Heart right ventricle (tissue), 16 donors: ENCODE measurements around the gene RAB31. TPM values are rescaled to one million over a fixed set of nuclear protein-coding genes. Genes with fewer than 3 reads are reported as not detected.

ENCODE experiments used
- ATAC-seq, 8 donors: fragments of 200-7000 bp; cut with Tn5 transposase; one replicate each; pipeline ENCODE4 v1.9.1; 2020; ENCODE audit warnings: mild to moderate bottlenecking in 8 of 8, moderate library complexity in 8 of 8, moderate number of reproducible peaks in 1 of 8
- DNase-seq, 2 donors: peaks; one replicate each; pipeline ENCODE4 v3.0.0-alpha.2; 2020
- H3K27ac ChIP-seq, 10 donors: fragments of 200-600 bp; sonication (generic) in 2 of 10; one replicate each; pipeline versions ENCODE4 v1.5.0 to v1.8.0; 2020 to 2022; ENCODE audit warnings: mild to moderate bottlenecking in 3 of 10
- H3K27me3 ChIP-seq, 7 donors: fragments of 200-600 bp; one replicate each; pipeline ENCODE4 v1.8.0; 2021 to 2022; ENCODE audit warnings: mild to moderate bottlenecking in 2 of 7
- H3K36me3 ChIP-seq, 9 donors: fragments of 200-600 bp; sonication (generic) in 1 of 9; one replicate each; pipeline versions ENCODE4 v1.5.0 to v1.8.0; 2020 to 2022; ENCODE audit warnings: mild to moderate bottlenecking in 2 of 9
- H3K4me1 ChIP-seq, 9 donors: fragments of 200-600 bp; sonication (generic) in 1 of 9; one replicate each; pipeline versions ENCODE4 v1.5.0 to v1.8.0; 2020 to 2022; ENCODE audit warnings: mild to moderate bottlenecking in 4 of 9
- H3K4me3 ChIP-seq, 10 donors: fragments of 200-600 bp; sonication (generic) in 2 of 10; one replicate each; pipeline versions ENCODE4 v1.5.0 to v1.8.0; 2020 to 2022; ENCODE audit warnings: mild to moderate bottlenecking in 7 of 10, moderate library complexity in 2 of 10
- H3K9me3 ChIP-seq, 11 donors: fragments of 200-600 bp in 10 of 11; sonication (generic) in 2 of 11; one replicate each; pipeline versions ENCODE4 v1.5.0 to v1.8.0; 2013 to 2022; ENCODE audit warnings: mild to moderate bottlenecking in 2 of 11, control low read depth in 1 of 11, moderate library complexity in 1 of 11
- WGBS, 2 donors: extraction: QIAGEN DNeasy Blood & Tissue Kit; methylation state at CpG; one replicate each; pipeline ENCODE4 v1.1.7; 2013; ENCODE audit warnings: inconsistent platforms in 1 of 2; 5-methylcytosine and 5-hydroxymethylcytosine counted together
- intact Hi-C, 10 donors: fragments of 100-400 bp; cut with DNase I; formaldehyde crosslinking; loops; one replicate each; pipeline versions ENCODE4 v1.11.1 to v1.14.2; 2022
- polyA plus RNA-seq, 2 donors: library from polyadenylated mRNA; stranded (reverse); fragments of 200-250 nt; gene quantifications; one replicate each; pipeline ENCODE4 v1.2.3, GENCODE V29; 2013
- total RNA-seq, 10 donors: library from RNA; stranded (reverse); fragmentation: NEBNext Ultra II Directional in 3 of 10; extraction: Animal tissue kit (Norgen Biotek cat#: 25700) in 3 of 10; gene quantifications; one replicate each; pipeline versions ENCODE4 v1.2.1 to v1.2.4, GENCODE V29; 2021 to 2023
- TF ChIP-seq, protein P1 (sequence below), 9 donors: fragments of 200-600 bp; sonication (generic) in 2 of 9; IDR thresholded peaks; one replicate each; pipeline versions ENCODE4 v1.5.0 to v1.8.0; 2021 to 2022; ENCODE audit warnings: antibody characterized with exemption in 9 of 9, mild to moderate bottlenecking in 5 of 9, moderate library complexity in 1 of 9
- donor health status: Arrhythmogenic right ventricular cardiomyopathy.
- donor health status: ischemic (EF 13 %, LVEDD 7.1; RV severe dilation, severe dysfunction).
- donor health status: healthy with polysubstance abuse.
- donor health status: DM: no; HTN: yes; CAD: no.
- donor health status: DM: no; HTN: no; CAD: no.
- donor health status: ischemic (EF 25% LVEDD 6.9; RV normal size, moderate dysfunction).
- donor health status: ischemic (EF 25% LVEDD 5.7; RV mildly dilated, moderate dysfunction).
- donor health status: healthy.
- donor health status: DM: yes; HTN: yes; CAD: no.
- donor health status: Ischemic cardiomyopathy.
- donor health status: ischemic (EF 35%, LVEDD 5.7; RV mildly dilated, moderate dysfunction).
- donor health status: nonischemic (EF 11% LVEDD 7.7; RV severe dilation, severe dysfunction).
- donor health status: DM: yes; HTN: yes; CAD: no.
- donor health status: PGD.
- donor health status: ischemic (EF 29% LVEDD 5.4; RV normal size, mild dysfunction).
- donor health status: nonischemic (EF 23%, LVEDD 6.1; RV moderate dilation, normal function).

RAB31 gene
- total and polyA plus RNA-seq, 12 donors, result 4.5 to 47.8 (median 16.6) TPM

DNA sequence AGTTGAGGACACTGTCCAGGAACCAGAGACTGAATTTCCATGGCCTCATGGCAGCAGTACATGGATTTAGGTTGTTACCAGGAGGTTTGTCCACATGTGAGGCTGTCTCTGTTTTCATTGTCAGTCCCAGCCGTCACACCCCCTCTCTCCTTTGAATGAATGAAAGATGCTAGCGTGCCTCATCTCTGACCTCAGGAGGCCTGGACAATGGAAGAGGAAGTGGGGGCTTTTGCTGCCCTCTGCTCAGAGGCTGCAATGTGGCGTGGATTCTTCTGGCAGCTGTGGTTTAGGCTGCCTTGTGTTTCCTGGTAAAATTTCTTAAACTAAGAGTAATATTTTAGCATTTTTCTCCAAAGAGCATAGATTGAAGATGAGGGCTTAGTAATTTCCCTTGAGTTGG, 47.5 kb downstream of the RAB31 start:
- no peaks in the 10 kb centered on the region for H3K27me3 ChIP-seq
- peaks cover 0 to 84% (median 0%) of the 10 kb centered on the region in 9 donors for H3K4me1 ChIP-seq
- peak in 5 of 8 donors; percentile 46 to 57 (median 54) for ATAC-seq
- intact Hi-C loops, result no loop called here
- 69% methylated on average over 3 of the region's 3 CpGs for WGBS, 2 donors
- no peak overlapping the region for H3K4me3 ChIP-seq
- no peaks in the 10 kb centered on the region for H3K36me3 ChIP-seq
- no peak for DNase-seq
- TF ChIP-seq, protein P1, sequence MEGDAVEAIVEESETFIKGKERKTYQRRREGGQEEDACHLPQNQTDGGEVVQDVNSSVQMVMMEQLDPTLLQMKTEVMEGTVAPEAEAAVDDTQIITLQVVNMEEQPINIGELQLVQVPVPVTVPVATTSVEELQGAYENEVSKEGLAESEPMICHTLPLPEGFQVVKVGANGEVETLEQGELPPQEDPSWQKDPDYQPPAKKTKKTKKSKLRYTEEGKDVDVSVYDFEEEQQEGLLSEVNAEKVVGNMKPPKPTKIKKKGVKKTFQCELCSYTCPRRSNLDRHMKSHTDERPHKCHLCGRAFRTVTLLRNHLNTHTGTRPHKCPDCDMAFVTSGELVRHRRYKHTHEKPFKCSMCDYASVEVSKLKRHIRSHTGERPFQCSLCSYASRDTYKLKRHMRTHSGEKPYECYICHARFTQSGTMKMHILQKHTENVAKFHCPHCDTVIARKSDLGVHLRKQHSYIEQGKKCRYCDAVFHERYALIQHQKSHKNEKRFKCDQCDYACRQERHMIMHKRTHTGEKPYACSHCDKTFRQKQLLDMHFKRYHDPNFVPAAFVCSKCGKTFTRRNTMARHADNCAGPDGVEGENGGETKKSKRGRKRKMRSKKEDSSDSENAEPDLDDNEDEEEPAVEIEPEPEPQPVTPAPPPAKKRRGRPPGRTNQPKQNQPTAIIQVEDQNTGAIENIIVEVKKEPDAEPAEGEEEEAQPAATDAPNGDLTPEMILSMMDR (IDR thresholded peaks at IDR 0.05), result no peak
- peak overlapping the region in 1 of 10 donors; percentile 33 for H3K27ac ChIP-seq
- H3K9me3 ChIP-seq, result no peaks in the 10 kb centered on the region

DNA sequence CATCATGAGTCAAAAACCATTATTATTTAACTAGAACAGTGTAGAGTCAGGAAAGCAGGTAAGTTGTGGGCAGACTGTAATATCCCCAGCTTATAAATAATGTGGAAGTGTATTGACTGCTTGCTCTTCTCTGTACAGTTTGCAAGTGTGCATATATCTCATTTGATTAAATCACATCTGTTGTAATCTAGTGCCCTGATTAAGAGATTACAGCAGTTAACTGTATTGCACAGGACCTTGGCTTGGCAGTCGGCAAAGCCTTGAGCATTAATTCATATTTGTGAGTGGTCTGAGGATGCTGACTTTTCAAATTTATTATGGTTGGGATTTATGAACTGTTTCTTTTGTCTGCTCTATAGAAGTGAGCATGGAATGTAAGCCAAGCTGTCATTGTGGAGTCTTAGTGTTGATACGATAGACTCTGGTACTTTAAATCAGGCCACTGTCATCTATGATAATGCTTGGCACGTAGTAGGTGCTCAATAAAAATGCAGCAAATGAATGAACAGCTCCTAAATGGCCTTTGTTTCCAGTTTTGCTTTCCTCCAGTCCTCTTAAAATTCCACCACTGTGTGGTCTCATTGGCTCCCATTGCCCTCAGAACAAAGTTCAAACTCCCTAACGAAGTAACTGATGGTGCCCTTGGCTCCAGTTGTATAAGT, 48.3 kb downstream of the RAB31 start:
- intact Hi-C loops, result no loop called here
- DNase-seq, result no peak
- TF ChIP-seq, protein P1 (IDR thresholded peaks at IDR 0.05), result no peak
- Histone ChIP-seq H3K36me3 (no peaks in the 10 kb centered on the region), H3K27me3 (no peaks in the 10 kb centered on the region), H3K27ac (peak overlapping the region in 1 of 10 donors; percentile 33), H3K4me3 (no peak overlapping the region), H3K4me1 (peaks cover 0 to 85% (median 0%) of the 10 kb centered on the region in 9 donors), H3K9me3 (no peaks in the 10 kb centered on the region)
- ATAC-seq, result no peak
- WGBS, 2 donors, result 94 to 95% methylated on average over 4 of the region's 4 CpGs

DNA sequence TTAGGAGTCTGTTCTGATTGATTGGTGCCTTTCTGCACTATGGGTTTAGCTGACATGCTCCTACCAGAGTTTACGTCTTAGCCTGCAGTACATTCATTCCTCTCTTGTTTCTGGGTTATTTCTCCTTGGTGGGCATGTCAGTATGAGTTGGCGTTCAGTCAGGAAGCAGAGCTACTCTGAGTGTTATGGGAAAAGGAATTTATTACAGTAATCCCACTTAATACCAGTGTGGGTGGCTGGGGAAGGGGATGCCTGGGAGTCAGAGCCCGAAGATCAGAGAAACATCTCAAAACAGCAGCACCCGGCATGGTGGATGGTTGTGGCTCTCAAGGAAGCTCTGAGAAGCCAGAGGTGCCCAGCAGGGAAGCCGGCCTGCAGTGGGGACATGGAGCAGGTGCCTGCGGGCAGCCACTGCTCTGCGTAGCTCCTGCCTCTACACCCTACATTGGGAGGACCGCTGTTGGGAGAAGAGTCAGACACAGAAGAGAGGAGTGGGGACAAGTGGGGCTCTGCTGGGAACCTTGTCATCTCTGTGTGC, 48.9 kb downstream of the RAB31 start:
- Histone ChIP-seq H3K27ac (peak overlapping the region in 1 of 10 donors; percentile 52), H3K27me3 (no peaks in the 10 kb centered on the region), H3K4me3 (no peak overlapping the region), H3K36me3 (no peaks in the 10 kb centered on the region), H3K9me3 (no peaks in the 10 kb centered on the region), H3K4me1 (peaks cover 0 to 85% (median 0%) of the 10 kb centered on the region in 9 donors)
- intact Hi-C loops, result no loop called here
- WGBS, 2 donors, result 90 to 97% methylated on average over 8 of the region's 8 CpGs
- ATAC-seq (no peak), DNase-seq (no peak)
- TF ChIP-seq, protein P1 (IDR thresholded peaks at IDR 0.05), result no peak

DNA sequence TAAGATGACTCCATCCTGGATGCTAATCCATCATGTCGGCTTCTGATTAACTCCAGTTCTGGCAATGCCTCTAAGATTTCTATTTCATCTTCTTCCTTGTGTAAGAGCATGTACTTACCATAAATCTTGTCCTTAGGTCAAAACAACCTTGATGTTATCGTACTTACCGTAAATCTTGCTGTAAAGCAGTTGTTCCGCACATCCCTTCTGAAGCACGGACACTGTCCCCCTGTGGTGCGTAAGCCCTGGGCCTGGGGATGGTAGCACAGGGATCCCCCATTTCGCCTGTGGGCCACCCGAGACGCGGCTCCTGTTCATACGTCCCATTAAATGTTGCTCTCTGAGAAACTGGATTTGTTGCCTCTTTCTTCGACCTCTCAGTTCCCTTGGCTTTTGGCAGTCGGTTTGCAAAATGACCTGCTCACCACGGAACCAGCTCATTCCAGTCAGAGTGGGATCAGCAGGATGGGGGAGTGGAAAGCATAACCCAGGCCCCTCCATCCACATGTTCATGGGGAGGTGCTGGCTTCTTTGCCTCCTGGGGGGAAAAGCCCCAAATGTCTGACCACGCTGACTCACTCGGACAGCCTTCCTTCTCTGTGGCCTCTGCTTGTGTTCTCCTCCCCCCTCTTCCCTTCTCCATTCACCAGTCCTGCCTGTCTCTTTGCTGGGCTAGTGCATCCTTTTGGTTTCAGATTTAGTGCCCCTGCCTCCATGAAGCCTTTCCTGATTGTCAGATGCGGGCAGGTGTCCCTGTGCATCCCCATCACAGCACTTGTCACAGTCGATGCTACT, 49.9 kb downstream of the RAB31 start:
- DNase-seq, result no peak
- no peak for ATAC-seq
- H3K27me3 ChIP-seq, result no peaks in the 10 kb centered on the region
- intact Hi-C loops, result no loop called here
- H3K36me3 ChIP-seq, result no peaks in the 10 kb centered on the region
- peak overlapping the region in 1 of 10 donors; percentile 52 for H3K27ac ChIP-seq
- peaks cover 0 to 83% (median 0%) of the 10 kb centered on the region in 9 donors for H3K4me1 ChIP-seq
- 88 to 93% methylated on average over 18 of the region's 18 CpGs for WGBS, 2 donors
- TF ChIP-seq, protein P1 (IDR thresholded peaks at IDR 0.05), result no peak
- H3K9me3 ChIP-seq, result peaks cover 0 to 4% (median 0%) of the 10 kb centered on the region in 11 donors
- no peak overlapping the region for H3K4me3 ChIP-seq
